Liver (tissue), 9 donors: ENCODE results near the gene RAB3GAP2. TPM values are rescaled to one million over a fixed set of nuclear protein-coding genes. Genes with fewer than 3 reads are reported as not detected.
"Not testable (repeated sequence)": the region's sequence is repeated elsewhere in the genome, so short reads cannot be mapped to it uniquely, and the experiment has no call there.

Source experiments
- DNase-seq: peaks from one replicate; pipeline ENCODE4 v3.0.0-alpha.2; 2017; ENCODE audit warnings: low spot score
- H3K27ac ChIP-seq, 2 donors: one replicate each; pipeline ENCODE4 v1.7.0; 2013; ENCODE audit warnings: inconsistent platforms in 2 of 2, low read length in 2 of 2, control low read depth in 1 of 2, low read depth in 1 of 2, mild to moderate bottlenecking in 1 of 2
- H3K27me3 ChIP-seq, 4 donors: one replicate each; pipeline versions ENCODE4 v1.6.1 to v1.7.0; 2013; ENCODE audit warnings: low read length in 3 of 4, inconsistent platforms in 1 of 4, mild to moderate bottlenecking in 1 of 4, moderate library complexity in 1 of 4; ENCODE audit not compliant: control insufficient read depth in 4 of 4, insufficient read depth in 4 of 4
- H3K36me3 ChIP-seq, 4 donors: one replicate each; pipeline versions ENCODE4 v1.6.1 to v1.7.0; 2013; ENCODE audit warnings: low read length in 3 of 4, mild to moderate bottlenecking in 3 of 4, low read depth in 1 of 4, moderate library complexity in 1 of 4; ENCODE audit not compliant: control insufficient read depth in 4 of 4, insufficient read depth in 3 of 4
- H3K4me1 ChIP-seq, 4 donors: one replicate each; pipeline versions ENCODE4 v1.6.1 to v1.7.0; 2013; ENCODE audit warnings: low read length in 3 of 4, mild to moderate bottlenecking in 3 of 4, moderate library complexity in 1 of 4; ENCODE audit not compliant: control insufficient read depth in 4 of 4, insufficient read depth in 4 of 4
- H3K4me3 ChIP-seq, 3 donors: one replicate each; pipeline versions ENCODE4 v1.6.1 to v1.7.0; 2013; ENCODE audit warnings: low read length in 3 of 3, control low read depth in 1 of 3, low read depth in 1 of 3, mild to moderate bottlenecking in 1 of 3
- H3K9ac ChIP-seq, 2 donors: one replicate each; pipeline ENCODE4 v1.7.0; 2013; ENCODE audit warnings: low read length in 2 of 2, mild to moderate bottlenecking in 2 of 2, moderate library complexity in 2 of 2, control low read depth in 1 of 2, low read depth in 1 of 2
- H3K9me3 ChIP-seq, 4 donors: one replicate each; pipeline versions ENCODE4 v1.6.1 to v1.7.0; 2013; ENCODE audit warnings: low read length in 3 of 4; ENCODE audit not compliant: control insufficient read depth in 4 of 4
- EGR1 ChIP-seq, 2 donors: IDR thresholded peaks; 2 replicates each; pipeline ENCODE4 v1.6.1; 2016 to 2018; ENCODE audit warnings: antibody characterized with exemption in 2 of 2, low read depth in 2 of 2
- FOXA1 ChIP-seq: IDR thresholded peaks from 2 replicates; pipeline ENCODE4 v1.6.1; 2016; ENCODE audit warnings: antibody characterized with exemption
- FOXA2 ChIP-seq: IDR thresholded peaks from 2 replicates; pipeline ENCODE4 v1.6.1; 2016; ENCODE audit warnings: antibody characterized with exemption
- GABPA ChIP-seq, 2 donors: IDR thresholded peaks in 1 of 2; conservative IDR thresholded peaks in 1 of 2; 2 replicates each; pipeline ENCODE4 v1.6.1; 2016; ENCODE audit warnings: antibody characterized with exemption in 2 of 2, mild to moderate bottlenecking in 1 of 2, moderate library complexity in 1 of 2
- HNF4A ChIP-seq, 2 donors: conservative IDR thresholded peaks; 2 replicates each; pipeline ENCODE4 v1.6.1; 2016; ENCODE audit warnings: antibody characterized with exemption in 2 of 2, mild to moderate bottlenecking in 2 of 2
- JUND ChIP-seq, 2 donors: IDR thresholded peaks; 2 replicates each; pipeline ENCODE4 v1.6.1; 2016; ENCODE audit warnings: antibody characterized with exemption in 2 of 2
- MAX ChIP-seq: IDR thresholded peaks from 2 replicates; pipeline ENCODE4 v1.6.1; 2016; ENCODE audit warnings: antibody characterized with exemption
- NR2F2 ChIP-seq: IDR thresholded peaks from 2 replicates; pipeline ENCODE4 v1.6.1; 2016; ENCODE audit warnings: antibody characterized with exemption
- RAD21 ChIP-seq, 2 donors: IDR thresholded peaks; 2 replicates each; pipeline ENCODE4 v1.6.1; 2016; ENCODE audit warnings: antibody characterized with exemption in 2 of 2, mild to moderate bottlenecking in 2 of 2
- RXRA ChIP-seq, 2 donors: IDR thresholded peaks; 2 replicates each; pipeline ENCODE4 v1.6.1; 2017 to 2018; ENCODE audit warnings: antibody characterized with exemption in 2 of 2, mild to moderate bottlenecking in 1 of 2
- SP1 ChIP-seq: IDR thresholded peaks from 2 replicates; pipeline ENCODE4 v1.6.1; 2018; ENCODE audit warnings: antibody characterized with exemption, mild to moderate bottlenecking
- TAF1 ChIP-seq: conservative IDR thresholded peaks from 2 replicates; pipeline ENCODE4 v1.6.1; 2016; ENCODE audit warnings: antibody characterized with exemption, mild to moderate bottlenecking
- WGBS: extraction: QIAGEN DNeasy Blood & Tissue Kit; methylation state at CpG from one replicate; pipeline ENCODE4 v1.1.7; 2013; 5-methylcytosine and 5-hydroxymethylcytosine counted together
- polyA plus RNA-seq, 2 donors: library from polyadenylated mRNA; stranded (reverse) in 1 of 2; unstranded in 1 of 2; fragments of 200-250 nt in 1 of 2; fragments of >200 nt in 1 of 2; fragmentation: Nextera tagmentation in 1 of 2; extraction: Ambion mirVana in 1 of 2; gene quantifications; one replicate each; pipeline versions ENCODE4 v1.2.1 to v1.2.3, GENCODE V29; 2013 to 2015
- total RNA-seq, 2 donors: library from RNA; depleted of rRNA; stranded (reverse); fragments of >200 nt; gene quantifications; one replicate each; pipeline ENCODE4 v1.2.3, GENCODE V29; 2014
- TF ChIP-seq, protein P1 (sequence below): fragments of 150-350 bp; IDR thresholded peaks from 2 replicates; pipeline ENCODE4 v1.5.1; 2017; ENCODE audit warnings: improper control_type of control experiment, low read depth, low read length; ENCODE audit not compliant: missing input control
- TF ChIP-seq, protein P2 (sequence below): IDR thresholded peaks from 2 replicates; pipeline ENCODE4 v1.6.1; 2016; ENCODE audit warnings: antibody characterized with exemption, mild to moderate bottlenecking
- TF ChIP-seq, protein P3 (sequence below): IDR thresholded peaks from 2 replicates; pipeline ENCODE4 v1.6.1; 2016; ENCODE audit warnings: antibody characterized with exemption
- TF ChIP-seq, protein P4 (sequence below): IDR thresholded peaks from 2 replicates; pipeline ENCODE4 v1.6.1; 2016; ENCODE audit warnings: antibody characterized with exemption
- donor health status: healthy.
- donor health status: healthy.
- donor health status: healthy.
- donor health status: healthy.
- donor health status: healthy.

RAB3GAP2 gene
- total and polyA plus RNA-seq, 4 donors: 5.3 to 24.0 (median 11.4) TPM

DNA sequence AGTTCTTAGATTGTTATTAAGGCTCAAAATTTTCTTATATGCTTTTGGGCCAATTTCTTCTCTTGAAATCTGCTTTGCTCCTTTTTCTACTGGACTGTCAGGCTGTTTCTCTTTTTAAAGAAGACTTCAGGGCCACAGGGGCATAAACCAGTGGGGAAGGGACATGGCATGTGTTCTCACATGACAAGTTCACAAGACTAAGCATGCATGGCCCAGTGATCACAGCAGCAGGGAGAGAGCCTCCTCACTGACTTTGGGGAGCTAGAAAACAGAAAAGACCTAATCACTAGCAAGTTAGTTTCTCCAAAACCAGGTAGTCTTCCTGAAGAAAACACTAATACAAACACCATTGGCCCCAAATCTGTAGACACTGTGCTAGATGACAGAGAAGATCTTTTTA, 64.8 kb downstream of the RAB3GAP2 start:
- DNase-seq: no peak
- H3K27ac ChIP-seq: no peak overlapping the region
- H3K9ac ChIP-seq: no peak overlapping the region
- no peak for TF ChIP-seq JUND (IDR thresholded peaks at IDR 0.05)
- TF ChIP-seq FOXA1: no peak
- TF ChIP-seq EGR1 (IDR thresholded peaks at IDR 0.05; ENCODE audit: low read depth in 2 of 2): no peak
- TF ChIP-seq RAD21 (IDR thresholded peaks at IDR 0.05): no peak
- TF ChIP-seq NR2F2: no peak
- TF ChIP-seq FOXA2: no peak
- no peak for TF ChIP-seq MAX
- TF ChIP-seq, protein P1, sequence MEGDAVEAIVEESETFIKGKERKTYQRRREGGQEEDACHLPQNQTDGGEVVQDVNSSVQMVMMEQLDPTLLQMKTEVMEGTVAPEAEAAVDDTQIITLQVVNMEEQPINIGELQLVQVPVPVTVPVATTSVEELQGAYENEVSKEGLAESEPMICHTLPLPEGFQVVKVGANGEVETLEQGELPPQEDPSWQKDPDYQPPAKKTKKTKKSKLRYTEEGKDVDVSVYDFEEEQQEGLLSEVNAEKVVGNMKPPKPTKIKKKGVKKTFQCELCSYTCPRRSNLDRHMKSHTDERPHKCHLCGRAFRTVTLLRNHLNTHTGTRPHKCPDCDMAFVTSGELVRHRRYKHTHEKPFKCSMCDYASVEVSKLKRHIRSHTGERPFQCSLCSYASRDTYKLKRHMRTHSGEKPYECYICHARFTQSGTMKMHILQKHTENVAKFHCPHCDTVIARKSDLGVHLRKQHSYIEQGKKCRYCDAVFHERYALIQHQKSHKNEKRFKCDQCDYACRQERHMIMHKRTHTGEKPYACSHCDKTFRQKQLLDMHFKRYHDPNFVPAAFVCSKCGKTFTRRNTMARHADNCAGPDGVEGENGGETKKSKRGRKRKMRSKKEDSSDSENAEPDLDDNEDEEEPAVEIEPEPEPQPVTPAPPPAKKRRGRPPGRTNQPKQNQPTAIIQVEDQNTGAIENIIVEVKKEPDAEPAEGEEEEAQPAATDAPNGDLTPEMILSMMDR: no peak
- no peak for TF ChIP-seq TAF1
- TF ChIP-seq, protein P2, sequence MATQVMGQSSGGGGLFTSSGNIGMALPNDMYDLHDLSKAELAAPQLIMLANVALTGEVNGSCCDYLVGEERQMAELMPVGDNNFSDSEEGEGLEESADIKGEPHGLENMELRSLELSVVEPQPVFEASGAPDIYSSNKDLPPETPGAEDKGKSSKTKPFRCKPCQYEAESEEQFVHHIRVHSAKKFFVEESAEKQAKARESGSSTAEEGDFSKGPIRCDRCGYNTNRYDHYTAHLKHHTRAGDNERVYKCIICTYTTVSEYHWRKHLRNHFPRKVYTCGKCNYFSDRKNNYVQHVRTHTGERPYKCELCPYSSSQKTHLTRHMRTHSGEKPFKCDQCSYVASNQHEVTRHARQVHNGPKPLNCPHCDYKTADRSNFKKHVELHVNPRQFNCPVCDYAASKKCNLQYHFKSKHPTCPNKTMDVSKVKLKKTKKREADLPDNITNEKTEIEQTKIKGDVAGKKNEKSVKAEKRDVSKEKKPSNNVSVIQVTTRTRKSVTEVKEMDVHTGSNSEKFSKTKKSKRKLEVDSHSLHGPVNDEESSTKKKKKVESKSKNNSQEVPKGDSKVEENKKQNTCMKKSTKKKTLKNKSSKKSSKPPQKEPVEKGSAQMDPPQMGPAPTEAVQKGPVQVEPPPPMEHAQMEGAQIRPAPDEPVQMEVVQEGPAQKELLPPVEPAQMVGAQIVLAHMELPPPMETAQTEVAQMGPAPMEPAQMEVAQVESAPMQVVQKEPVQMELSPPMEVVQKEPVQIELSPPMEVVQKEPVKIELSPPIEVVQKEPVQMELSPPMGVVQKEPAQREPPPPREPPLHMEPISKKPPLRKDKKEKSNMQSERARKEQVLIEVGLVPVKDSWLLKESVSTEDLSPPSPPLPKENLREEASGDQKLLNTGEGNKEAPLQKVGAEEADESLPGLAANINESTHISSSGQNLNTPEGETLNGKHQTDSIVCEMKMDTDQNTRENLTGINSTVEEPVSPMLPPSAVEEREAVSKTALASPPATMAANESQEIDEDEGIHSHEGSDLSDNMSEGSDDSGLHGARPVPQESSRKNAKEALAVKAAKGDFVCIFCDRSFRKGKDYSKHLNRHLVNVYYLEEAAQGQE: no peak
- TF ChIP-seq RXRA (IDR thresholded peaks at IDR 0.05): no peak
- TF ChIP-seq, protein P3, sequence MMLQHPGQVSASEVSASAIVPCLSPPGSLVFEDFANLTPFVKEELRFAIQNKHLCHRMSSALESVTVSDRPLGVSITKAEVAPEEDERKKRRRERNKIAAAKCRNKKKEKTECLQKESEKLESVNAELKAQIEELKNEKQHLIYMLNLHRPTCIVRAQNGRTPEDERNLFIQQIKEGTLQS: no peak
- TF ChIP-seq SP1: no peak
- TF ChIP-seq GABPA (IDR thresholded peaks at IDR 0.05 in 1 of 2, conservative IDR thresholded peaks at IDR 0.05 in 1 of 2): no peak
- peaks cover 2 to 44% (median 27%) of the 10 kb centered on the region in 4 donors for H3K36me3 ChIP-seq
- H3K4me1 ChIP-seq: no peaks in the 10 kb centered on the region
- no peaks in the 10 kb centered on the region for H3K27me3 ChIP-seq
- H3K9me3 ChIP-seq: no peaks in the 10 kb centered on the region
- H3K4me3 ChIP-seq: no peak overlapping the region

DNA sequence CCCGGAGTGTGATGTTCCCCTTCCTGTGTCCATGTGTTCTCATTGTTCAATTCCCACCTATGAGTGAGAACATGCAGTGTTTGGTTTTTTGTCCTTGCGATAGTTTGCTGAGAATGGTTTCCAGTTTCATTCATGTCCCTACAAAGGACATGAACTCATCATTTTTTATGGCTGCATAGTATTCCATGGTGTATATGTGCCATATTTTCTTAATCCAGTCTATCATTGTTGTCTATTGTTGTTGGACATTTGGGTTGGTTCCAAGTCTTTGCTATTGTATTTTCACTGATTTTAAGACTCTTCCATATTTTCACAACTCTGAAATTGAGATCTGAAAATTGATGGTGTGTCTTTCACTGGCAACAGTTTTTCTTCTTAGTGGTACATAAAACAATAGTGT, 67.5 kb downstream of the RAB3GAP2 start:
- H3K27ac ChIP-seq, H3K9ac ChIP-seq, DNase-seq, H3K9me3 ChIP-seq, H3K4me1 ChIP-seq, H3K4me3 ChIP-seq, H3K27me3 ChIP-seq: not testable (repeated sequence)
- H3K36me3 ChIP-seq: peaks cover 9 to 47% (median 26%) of the 10 kb centered on the region in 4 donors
- WGBS: 100% methylated on average over 1 of the region's 2 CpGs

- 94% methylated on average over 2 of the region's 2 CpGs for WGBS
- Histone ChIP-seq H3K27me3 (no peaks in the 10 kb centered on the region), H3K36me3 (peaks cover 9 to 45% (median 26%) of the 10 kb centered on the region in 4 donors), H3K27ac (no peak overlapping the region), H3K4me1 (no peaks in the 10 kb centered on the region), H3K4me3 (no peak overlapping the region), H3K9me3 (no peaks in the 10 kb centered on the region), H3K9ac (no peak overlapping the region)
- DNase-seq: no peak
- no peak for TF ChIP-seq NR2F2
- TF ChIP-seq FOXA1: no peak
- TF ChIP-seq, protein P2: no peak
- TF ChIP-seq HNF4A (conservative IDR thresholded peaks at IDR 0.05): no peak
- TF ChIP-seq TAF1: no peak
- TF ChIP-seq, protein P4, sequence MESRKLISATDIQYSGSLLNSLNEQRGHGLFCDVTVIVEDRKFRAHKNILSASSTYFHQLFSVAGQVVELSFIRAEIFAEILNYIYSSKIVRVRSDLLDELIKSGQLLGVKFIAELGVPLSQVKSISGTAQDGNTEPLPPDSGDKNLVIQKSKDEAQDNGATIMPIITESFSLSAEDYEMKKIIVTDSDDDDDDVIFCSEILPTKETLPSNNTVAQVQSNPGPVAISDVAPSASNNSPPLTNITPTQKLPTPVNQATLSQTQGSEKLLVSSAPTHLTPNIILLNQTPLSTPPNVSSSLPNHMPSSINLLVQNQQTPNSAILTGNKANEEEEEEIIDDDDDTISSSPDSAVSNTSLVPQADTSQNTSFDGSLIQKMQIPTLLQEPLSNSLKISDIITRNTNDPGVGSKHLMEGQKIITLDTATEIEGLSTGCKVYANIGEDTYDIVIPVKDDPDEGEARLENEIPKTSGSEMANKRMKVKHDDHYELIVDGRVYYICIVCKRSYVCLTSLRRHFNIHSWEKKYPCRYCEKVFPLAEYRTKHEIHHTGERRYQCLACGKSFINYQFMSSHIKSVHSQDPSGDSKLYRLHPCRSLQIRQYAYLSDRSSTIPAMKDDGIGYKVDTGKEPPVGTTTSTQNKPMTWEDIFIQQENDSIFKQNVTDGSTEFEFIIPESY: no peak
- no peak for TF ChIP-seq GABPA (IDR thresholded peaks at IDR 0.05 in 1 of 2, conservative IDR thresholded peaks at IDR 0.05 in 1 of 2)
- no peak for TF ChIP-seq RAD21 (IDR thresholded peaks at IDR 0.05)
- TF ChIP-seq EGR1 (IDR thresholded peaks at IDR 0.05; ENCODE audit: low read depth in 2 of 2): no peak
- no peak for TF ChIP-seq JUND (IDR thresholded peaks at IDR 0.05)
Measured at GRCh38 chr1:220203816-220204215, 68.4 kb downstream of the RAB3GAP2 start.
